Measurements from ENCODE around the gene MLPH.

MLPH gene

GRCh38 chr2:237602409-237602808 lies 115.4 kb downstream of the MLPH start:
- Histone ChIP-seq H3K4me3 (ENCODE audit: low read length, poor library complexity, severe bottlenecking) (no peak overlapping the region), H3K9me2 (replicated peaks; ENCODE audit: low read depth, low read length) (no peaks in the 10 kb centered on the region), H3K9ac (ENCODE audit: low read depth, low read length, poor library complexity, severe bottlenecking) (peak overlapping the region; percentile 61), H3F3A (ENCODE audit: low read depth) (no peaks in the 10 kb centered on the region), H3K9me3 (ENCODE audit: insufficient read depth, low read depth, low read length) (no peaks in the 10 kb centered on the region), H3K4me1 (ENCODE audit: insufficient read depth, low read length, poor library complexity, severe bottlenecking) (peaks cover 45% of the 10 kb centered on the region), H3K36me3 (ENCODE audit: insufficient read depth, low read length) (no peaks in the 10 kb centered on the region), H3K4me2 (ENCODE audit: low read depth, low read length, poor library complexity, severe bottlenecking) (peak overlapping the region; percentile 68), H4K20me1 (ENCODE audit: insufficient read depth, low read length, poor library complexity, severe bottlenecking) (no peaks in the 10 kb centered on the region), H2AFZ (ENCODE audit: low read length) (peak overlapping the region; percentile 13; the same call in 1 of the 2 replicates), H3K27me3 (ENCODE audit: insufficient read depth, low read length, poor library complexity, severe bottlenecking) (no peaks in the 10 kb centered on the region), H3K79me2 (ENCODE audit: insufficient read depth, low read length) (no peaks in the 10 kb centered on the region)
- no peak; the same call in none of the 2 replicates for TF ChIP-seq CTCF (conservative IDR thresholded peaks at IDR 0.05; ENCODE audit: low read length)
- TF ChIP-seq EZH2phosphoT487 (IDR thresholded peaks at IDR 0.05; ENCODE audit: borderline replicate concordance), result no peak

- H3K4me2 ChIP-seq (ENCODE audit: low read depth, low read length, poor library complexity, severe bottlenecking), result peak overlapping the region; percentile 68
- no peaks in the 10 kb centered on the region for H3K27me3 ChIP-seq (ENCODE audit: insufficient read depth, low read length, poor library complexity, severe bottlenecking)
- H3K79me2 ChIP-seq (ENCODE audit: insufficient read depth, low read length), result no peaks in the 10 kb centered on the region
- no peaks in the 10 kb centered on the region for H3K36me3 ChIP-seq (ENCODE audit: insufficient read depth, low read length)
- H3K4me3 ChIP-seq (ENCODE audit: low read length, poor library complexity, severe bottlenecking), result peak overlapping the region; percentile 62
- H3K9ac ChIP-seq (ENCODE audit: low read depth, low read length, poor library complexity, severe bottlenecking), result peak overlapping the region; percentile 61
- H3F3A ChIP-seq (ENCODE audit: low read depth), result no peaks in the 10 kb centered on the region
- H2AFZ ChIP-seq (ENCODE audit: low read length), result 0 out of 2 replicates have a peak overlapping the region, but pooled peaks have one; percentile 9
- no peak for TF ChIP-seq EZH2phosphoT487 (IDR thresholded peaks at IDR 0.05; ENCODE audit: borderline replicate concordance)
- TF ChIP-seq CTCF (conservative IDR thresholded peaks at IDR 0.05; ENCODE audit: low read length), result no peak
- no peaks in the 10 kb centered on the region for H4K20me1 ChIP-seq (ENCODE audit: insufficient read depth, low read length, poor library complexity, severe bottlenecking)
- H3K4me1 ChIP-seq (ENCODE audit: insufficient read depth, low read length, poor library complexity, severe bottlenecking), result peaks cover 45% of the 10 kb centered on the region
- no peaks in the 10 kb centered on the region for H3K9me2 ChIP-seq (replicated peaks; ENCODE audit: low read depth, low read length)
- no peaks in the 10 kb centered on the region for H3K9me3 ChIP-seq (ENCODE audit: insufficient read depth, low read depth, low read length)
These were observed 116.1 kb downstream of the MLPH start for GRCh38 chr2:237603049-237603717.

- H3K9me3 ChIP-seq (ENCODE audit: insufficient read depth, low read depth, low read length), result no peaks in the 10 kb centered on the region
- H3K79me2 ChIP-seq (ENCODE audit: insufficient read depth, low read length), result no peaks in the 10 kb centered on the region
- H3K9me2 ChIP-seq (replicated peaks; ENCODE audit: low read depth, low read length), result no peaks in the 10 kb centered on the region
- no peaks in the 10 kb centered on the region for H3F3A ChIP-seq (ENCODE audit: low read depth)
- peak overlapping the region; percentile 62 for H3K4me3 ChIP-seq (ENCODE audit: low read length, poor library complexity, severe bottlenecking)
- H3K4me1 ChIP-seq (ENCODE audit: insufficient read depth, low read length, poor library complexity, severe bottlenecking), result peaks cover 45% of the 10 kb centered on the region
- H3K27me3 ChIP-seq (ENCODE audit: insufficient read depth, low read length, poor library complexity, severe bottlenecking), result no peaks in the 10 kb centered on the region
- 0 out of 2 replicates have a peak overlapping the region, but pooled peaks have one; percentile 9 for H2AFZ ChIP-seq (ENCODE audit: low read length)
- TF ChIP-seq CTCF (conservative IDR thresholded peaks at IDR 0.05; ENCODE audit: low read length), result no peak
- H3K4me2 ChIP-seq (ENCODE audit: low read depth, low read length, poor library complexity, severe bottlenecking), result peak overlapping the region; percentile 68
- H3K9ac ChIP-seq (ENCODE audit: low read depth, low read length, poor library complexity, severe bottlenecking), result peak overlapping the region; percentile 61
- no peaks in the 10 kb centered on the region for H4K20me1 ChIP-seq (ENCODE audit: insufficient read depth, low read length, poor library complexity, severe bottlenecking)
- no peaks in the 10 kb centered on the region for H3K36me3 ChIP-seq (ENCODE audit: insufficient read depth, low read length)
These were observed 116.8 kb downstream of the MLPH start for GRCh38 chr2:237603718-237604362.
